ENCODE measurements around the gene IL17RE.

GRCh38 chr3:9863058-9863772, 39.4 kb upstream of the IL17RE start:
- TF ChIP-seq, protein P1, sequence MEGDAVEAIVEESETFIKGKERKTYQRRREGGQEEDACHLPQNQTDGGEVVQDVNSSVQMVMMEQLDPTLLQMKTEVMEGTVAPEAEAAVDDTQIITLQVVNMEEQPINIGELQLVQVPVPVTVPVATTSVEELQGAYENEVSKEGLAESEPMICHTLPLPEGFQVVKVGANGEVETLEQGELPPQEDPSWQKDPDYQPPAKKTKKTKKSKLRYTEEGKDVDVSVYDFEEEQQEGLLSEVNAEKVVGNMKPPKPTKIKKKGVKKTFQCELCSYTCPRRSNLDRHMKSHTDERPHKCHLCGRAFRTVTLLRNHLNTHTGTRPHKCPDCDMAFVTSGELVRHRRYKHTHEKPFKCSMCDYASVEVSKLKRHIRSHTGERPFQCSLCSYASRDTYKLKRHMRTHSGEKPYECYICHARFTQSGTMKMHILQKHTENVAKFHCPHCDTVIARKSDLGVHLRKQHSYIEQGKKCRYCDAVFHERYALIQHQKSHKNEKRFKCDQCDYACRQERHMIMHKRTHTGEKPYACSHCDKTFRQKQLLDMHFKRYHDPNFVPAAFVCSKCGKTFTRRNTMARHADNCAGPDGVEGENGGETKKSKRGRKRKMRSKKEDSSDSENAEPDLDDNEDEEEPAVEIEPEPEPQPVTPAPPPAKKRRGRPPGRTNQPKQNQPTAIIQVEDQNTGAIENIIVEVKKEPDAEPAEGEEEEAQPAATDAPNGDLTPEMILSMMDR (tag by site-specific recombination; IDR thresholded peaks at IDR 0.05) = no peak
- TF ChIP-seq ZBTB21 (tag by site-specific recombination; IDR thresholded peaks at IDR 0.05) (no peak), ZNF324 (tag by site-specific recombination; IDR thresholded peaks at IDR 0.05) (no peak)
